ENCODE results near the gene ACAA1.

DNA sequence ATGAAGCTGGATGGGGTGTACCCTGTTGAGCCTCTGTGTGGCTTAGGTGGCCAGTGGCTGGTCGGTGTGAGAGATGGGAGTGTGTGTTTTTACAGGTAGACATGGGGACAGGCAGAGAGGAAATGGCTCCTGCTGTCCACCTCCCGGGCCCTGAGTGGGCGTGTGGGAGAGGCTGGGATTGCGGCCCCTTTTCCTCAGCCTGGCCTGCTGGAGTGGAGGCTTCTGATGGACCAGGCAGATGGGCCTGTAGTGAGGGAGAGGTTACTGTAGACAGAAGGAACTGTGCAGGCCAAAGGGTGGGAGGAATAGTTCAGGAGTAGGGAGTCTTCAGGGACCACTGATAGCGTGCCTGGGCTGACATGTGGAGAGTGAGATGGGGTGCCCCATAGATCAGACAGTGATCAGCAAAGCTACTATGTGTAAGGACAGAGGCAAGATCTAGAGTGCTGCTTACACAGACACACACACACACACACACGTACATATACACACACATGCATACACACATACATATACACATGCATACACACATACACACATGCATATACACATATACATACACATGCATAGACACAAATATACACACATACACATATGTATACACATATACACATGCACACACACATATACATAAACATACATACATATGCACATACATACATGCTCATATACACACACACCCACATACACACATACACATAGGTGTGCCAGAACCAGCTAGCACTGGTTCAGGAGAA, 26.4 kb downstream of the ACAA1 start:
- no peak for TF ChIP-seq GATA2 (IDR thresholded peaks at IDR 0.05; ENCODE audit: low read depth, low read length)
- TF ChIP-seq GATA3 (IDR thresholded peaks at IDR 0.05; ENCODE audit: low read depth, low read length) = no peak

Data from SH-SY5Y (cell line).